IMR-90 (cell line): ENCODE measurements around the gene CLOCK.

ENCODE experiments used
- CHD1 ChIP-seq: IDR thresholded peaks from 2 replicates; pipeline ENCODE4 v1.6.1; 2012; ENCODE audit warnings: low read depth, low read length, improper control_type of control experiment
- CTCF ChIP-seq: conservative IDR thresholded peaks from 2 replicates; pipeline ENCODE4 v1.5.1; 2012; ENCODE audit warnings: mild to moderate bottlenecking, low read depth, low read length, improper control_type of control experiment
- NFE2L2 ChIP-seq: fragments of 150-350 bp; IDR thresholded peaks from 2 replicates; pipeline ENCODE4 v1.6.1; 2016; ENCODE audit warnings: low read depth, mild to moderate bottlenecking, low read length
- POLR2A ChIP-seq: IDR thresholded peaks from 2 replicates; pipeline ENCODE4 v1.6.1; 2012; ENCODE audit warnings: mild to moderate bottlenecking, low read depth, low read length
- RFX5 ChIP-seq: IDR thresholded peaks from 2 replicates; pipeline ENCODE4 v1.8.0; 2012; ENCODE audit warnings: low read depth, mild to moderate bottlenecking, low read length, moderate library complexity
- SMC3 ChIP-seq: fragments of 150-350 bp; IDR thresholded peaks from 2 replicates; pipeline ENCODE4 v1.6.1; 2016; ENCODE audit warnings: low read depth, mild to moderate bottlenecking, antibody characterized with exemption, low read length, moderate library complexity
- TF ChIP-seq, protein P1 (sequence below): fragments of 150-350 bp; IDR thresholded peaks from 2 replicates; pipeline ENCODE4 v1.6.1; 2016; ENCODE audit warnings: low read depth, mild to moderate bottlenecking, low read length, moderate library complexity, borderline replicate concordance

- TF ChIP-seq CHD1 (no peak), CTCF (no peak), POLR2A (no peak), SMC3 (no peak), NFE2L2 (no peak), RFX5 (no peak)
- TF ChIP-seq, protein P1, sequence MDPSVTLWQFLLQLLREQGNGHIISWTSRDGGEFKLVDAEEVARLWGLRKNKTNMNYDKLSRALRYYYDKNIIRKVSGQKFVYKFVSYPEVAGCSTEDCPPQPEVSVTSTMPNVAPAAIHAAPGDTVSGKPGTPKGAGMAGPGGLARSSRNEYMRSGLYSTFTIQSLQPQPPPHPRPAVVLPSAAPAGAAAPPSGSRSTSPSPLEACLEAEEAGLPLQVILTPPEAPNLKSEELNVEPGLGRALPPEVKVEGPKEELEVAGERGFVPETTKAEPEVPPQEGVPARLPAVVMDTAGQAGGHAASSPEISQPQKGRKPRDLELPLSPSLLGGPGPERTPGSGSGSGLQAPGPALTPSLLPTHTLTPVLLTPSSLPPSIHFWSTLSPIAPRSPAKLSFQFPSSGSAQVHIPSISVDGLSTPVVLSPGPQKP = no peak
Observed at GRCh38 chr4:55447108-55447708, 99.5 kb downstream of the CLOCK start.
